HG02852 (cell line): ENCODE measurements around the gene IQGAP2.
"Not testable (repeated sequence)": the region's sequence is repeated elsewhere in the genome, so short reads cannot be mapped to it uniquely, and the experiment has no call there.

Experiments used
- ATAC-seq: cut with Tn5 transposase; IDR thresholded peaks from one replicate; pipeline ENCODE4 v1.9.1; 2021; ENCODE audit warnings: mild to moderate bottlenecking, moderate library complexity; ENCODE audit not compliant: unreplicated experiment

IQGAP2 gene

GRCh38 chr5:76526950-76527583, 124.0 kb downstream of the IQGAP2 start:
- no peak for ATAC-seq

GRCh38 chr5:76527685-76528161, 124.6 kb downstream of the IQGAP2 start:
- no peak for ATAC-seq

DNA sequence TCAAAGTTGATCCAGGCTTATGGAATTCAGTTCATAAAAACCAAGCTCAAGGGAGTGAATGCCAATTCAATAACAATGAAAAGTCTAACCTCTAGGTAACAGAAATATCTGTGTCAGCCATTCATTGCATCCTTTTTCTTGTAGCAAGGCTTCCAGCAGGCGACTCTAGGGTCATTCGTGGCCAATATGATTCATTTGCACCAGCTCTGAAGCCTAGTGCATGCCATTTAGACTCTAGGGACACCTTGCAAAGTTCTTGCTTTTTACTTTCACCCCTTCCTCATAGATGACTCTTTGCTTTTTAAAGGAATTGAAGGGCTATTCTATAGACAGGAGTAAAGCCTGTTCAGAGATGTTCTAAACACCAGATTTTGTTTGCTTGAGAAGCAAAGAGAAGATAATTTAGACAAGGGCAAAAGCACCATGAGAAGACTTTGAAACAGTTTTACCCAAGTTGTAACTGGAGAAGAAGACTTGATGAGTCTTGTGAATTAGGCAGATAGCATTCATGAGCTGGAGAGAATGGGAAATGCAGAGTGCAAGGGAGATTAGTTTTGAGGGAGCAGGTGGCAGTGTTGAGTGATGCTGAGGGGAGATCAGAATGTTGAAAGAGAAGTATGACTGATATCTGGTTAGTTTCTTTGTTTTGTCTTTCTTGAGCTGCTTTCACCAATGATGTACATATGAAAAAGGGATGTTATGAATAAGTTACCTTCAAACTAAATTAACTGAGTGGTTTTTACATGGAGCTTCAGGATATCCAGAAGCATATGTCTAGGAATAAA, 125.7 kb downstream of the IQGAP2 start:
- ATAC-seq: no peak

DNA sequence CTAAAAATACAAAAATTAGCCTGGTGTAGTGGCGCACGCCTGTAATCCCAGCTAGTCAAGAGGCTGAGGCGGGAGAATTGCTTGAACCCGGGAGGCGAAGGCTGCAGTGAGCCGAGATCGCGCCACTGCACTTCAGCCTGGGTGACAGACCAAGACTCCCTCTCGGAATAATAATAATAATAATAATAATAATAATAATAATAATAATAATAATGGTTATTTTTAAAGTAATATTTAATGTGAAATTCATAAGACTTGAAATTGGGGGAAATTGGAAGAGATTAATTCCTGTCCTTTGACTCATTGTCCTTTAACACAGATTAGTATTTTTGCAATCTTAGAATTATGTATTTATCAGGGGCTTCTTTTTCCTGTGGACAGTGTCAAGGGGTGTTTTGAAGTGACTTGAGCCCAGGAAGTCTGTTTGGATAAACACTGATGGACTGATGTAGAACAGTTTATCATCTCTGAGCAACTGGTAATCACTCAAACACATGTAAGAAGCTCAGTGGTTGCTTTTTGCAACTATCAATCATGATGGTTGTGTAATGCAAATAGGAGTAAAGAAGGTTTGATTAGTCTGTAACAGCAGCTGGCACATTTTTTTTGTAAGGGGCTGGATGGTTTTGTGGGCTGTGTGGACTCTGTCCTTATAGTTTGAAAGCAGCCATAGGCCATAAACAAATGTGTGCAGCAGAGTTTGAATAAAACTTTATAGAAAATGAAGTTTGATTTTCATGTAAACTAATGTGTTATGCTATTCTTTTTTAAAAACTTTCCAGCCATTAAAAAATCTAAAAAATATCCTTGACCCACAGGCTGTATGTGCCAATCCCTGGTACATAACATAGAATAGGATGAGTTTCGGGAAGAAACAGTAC, 126.6 kb downstream of the IQGAP2 start:
- no peak for ATAC-seq

GRCh38 chr5:76532052-76532451, 129.0 kb downstream of the IQGAP2 start:
- no peak for ATAC-seq

GRCh38 chr5:76532973-76533372, 129.9 kb downstream of the IQGAP2 start:
- no peak for ATAC-seq

- ATAC-seq: no peak
Observed at GRCh38 chr5:76535577-76535976, 132.5 kb downstream of the IQGAP2 start.

- no peak for ATAC-seq
Observed at GRCh38 chr5:76537073-76537543, 134.0 kb downstream of the IQGAP2 start.

DNA sequence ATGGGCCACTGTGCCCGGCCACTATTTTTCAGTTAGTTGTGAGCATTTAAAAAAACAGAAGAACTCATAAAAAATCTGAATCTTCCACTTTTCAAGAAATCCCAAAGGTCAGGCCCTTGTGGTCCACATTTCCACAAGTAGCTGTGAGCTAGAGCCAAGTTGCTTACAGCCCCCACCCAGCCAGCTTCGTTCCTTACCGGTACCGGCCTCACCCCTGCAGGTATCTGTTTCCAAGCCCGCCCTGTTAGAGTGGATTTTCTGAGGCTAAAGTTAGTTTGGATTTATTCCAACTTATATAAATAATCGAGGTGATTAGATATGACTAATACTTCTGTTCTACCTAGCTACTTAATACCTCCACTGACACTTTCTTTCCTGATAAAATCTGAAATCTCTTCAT, 139.2 kb downstream of the IQGAP2 start:
- no peak for ATAC-seq

DNA sequence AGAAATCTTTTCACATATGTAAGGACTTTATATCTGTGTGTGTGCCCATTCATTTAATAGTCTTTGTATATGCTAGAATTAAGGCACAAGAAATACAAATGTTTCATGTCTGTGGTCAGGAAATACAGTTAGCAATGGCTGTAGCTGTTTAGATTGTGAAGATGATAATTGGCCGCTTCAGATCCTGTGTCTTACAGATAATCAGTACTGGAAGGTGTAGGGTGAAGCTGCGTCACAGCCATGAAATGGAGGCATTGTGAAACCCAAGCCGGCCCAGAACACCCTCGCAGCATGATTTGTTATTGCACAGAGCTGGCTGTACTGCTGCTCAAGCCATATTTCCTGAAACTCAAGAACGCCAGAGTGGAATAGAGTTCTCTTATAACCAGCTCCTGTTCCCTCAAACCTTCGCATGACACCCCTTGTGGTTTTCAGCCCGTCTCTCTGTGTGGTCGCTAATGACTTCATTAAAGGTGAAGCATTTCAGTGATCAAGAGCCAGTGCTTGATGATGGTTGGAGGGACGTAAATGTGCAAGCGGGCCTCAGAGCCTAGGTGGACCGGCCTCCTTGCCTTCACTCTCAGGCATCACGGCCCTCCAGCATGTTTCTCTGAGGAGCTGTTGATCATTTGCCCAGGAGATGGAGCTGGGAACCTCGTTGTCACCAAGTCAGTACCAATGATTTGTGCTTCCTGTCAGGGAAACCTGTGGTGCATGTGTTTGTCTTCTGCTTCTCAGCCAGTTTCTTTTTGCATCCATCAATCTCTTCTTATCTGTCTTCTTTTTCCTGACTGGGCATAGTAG, 140.0 kb downstream of the IQGAP2 start:
- ATAC-seq: no peak

DNA sequence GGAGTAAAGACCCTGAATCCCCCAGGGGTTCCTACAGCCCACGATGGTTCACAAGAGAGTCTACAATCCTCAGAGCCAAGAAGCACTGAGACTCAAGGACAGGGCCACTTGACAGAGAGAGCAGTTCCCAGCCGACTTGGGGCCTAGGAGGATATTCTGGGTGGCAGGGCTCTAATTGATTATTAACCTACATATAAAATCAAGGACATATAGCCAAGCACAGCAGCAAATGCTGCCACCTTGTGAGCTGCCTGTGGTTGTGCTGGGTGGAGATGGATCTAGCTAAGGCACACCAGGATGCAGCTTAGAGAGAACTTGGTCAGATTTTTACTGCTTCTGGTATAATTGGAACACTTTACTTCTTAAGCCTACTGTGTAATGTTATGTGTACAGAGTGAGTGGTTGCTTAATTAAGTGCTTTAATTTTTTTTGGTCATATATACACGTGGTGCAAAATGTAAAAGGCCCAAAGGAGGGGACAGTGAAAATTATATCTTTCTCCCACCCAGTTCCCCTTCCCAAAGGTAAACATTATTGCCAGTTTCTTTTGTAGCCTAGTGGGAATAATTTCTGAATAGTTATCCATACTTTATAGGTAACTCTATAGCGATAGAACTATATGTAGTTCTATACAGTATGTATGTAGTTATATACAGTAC, 141.3 kb downstream of the IQGAP2 start:
- no peak for ATAC-seq

- no peak for ATAC-seq
Observed at GRCh38 chr5:76545184-76545583, 142.1 kb downstream of the IQGAP2 start.

DNA sequence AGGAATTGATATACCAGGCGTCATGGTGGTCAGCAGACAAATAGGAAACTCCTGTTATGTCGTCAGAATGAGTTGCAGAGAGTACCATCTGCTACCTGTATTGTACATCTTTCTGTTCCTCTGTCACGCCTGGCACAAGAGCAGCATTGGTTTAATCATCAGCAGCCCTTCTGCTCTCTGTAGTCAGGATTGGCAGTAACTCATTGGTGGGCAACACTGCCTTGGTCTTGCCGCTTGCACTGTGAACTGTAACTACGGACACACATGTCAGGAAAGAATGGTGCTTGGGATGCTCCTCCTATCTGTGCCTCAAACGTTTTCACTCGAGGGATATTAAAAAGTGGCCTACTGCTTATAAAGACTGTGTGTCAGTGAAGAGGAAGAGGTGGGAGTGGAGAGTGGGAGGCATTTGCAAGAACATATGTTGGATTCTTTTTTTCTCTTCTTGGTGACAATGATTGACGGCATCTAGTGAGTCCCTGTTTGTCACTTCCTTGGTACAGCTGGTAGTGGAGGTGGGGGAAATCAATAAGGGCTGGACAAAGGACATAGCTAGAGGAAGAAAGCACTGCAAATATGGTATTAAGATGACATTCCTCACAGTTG, 143.5 kb downstream of the IQGAP2 start:
- peak; percentile 35 for ATAC-seq

- peak; percentile 64 for ATAC-seq
Observed at GRCh38 chr5:76547242-76547890, 144.3 kb downstream of the IQGAP2 start.

GRCh38 chr5:76547891-76548524, 144.9 kb downstream of the IQGAP2 start:
- ATAC-seq: no peak

DNA sequence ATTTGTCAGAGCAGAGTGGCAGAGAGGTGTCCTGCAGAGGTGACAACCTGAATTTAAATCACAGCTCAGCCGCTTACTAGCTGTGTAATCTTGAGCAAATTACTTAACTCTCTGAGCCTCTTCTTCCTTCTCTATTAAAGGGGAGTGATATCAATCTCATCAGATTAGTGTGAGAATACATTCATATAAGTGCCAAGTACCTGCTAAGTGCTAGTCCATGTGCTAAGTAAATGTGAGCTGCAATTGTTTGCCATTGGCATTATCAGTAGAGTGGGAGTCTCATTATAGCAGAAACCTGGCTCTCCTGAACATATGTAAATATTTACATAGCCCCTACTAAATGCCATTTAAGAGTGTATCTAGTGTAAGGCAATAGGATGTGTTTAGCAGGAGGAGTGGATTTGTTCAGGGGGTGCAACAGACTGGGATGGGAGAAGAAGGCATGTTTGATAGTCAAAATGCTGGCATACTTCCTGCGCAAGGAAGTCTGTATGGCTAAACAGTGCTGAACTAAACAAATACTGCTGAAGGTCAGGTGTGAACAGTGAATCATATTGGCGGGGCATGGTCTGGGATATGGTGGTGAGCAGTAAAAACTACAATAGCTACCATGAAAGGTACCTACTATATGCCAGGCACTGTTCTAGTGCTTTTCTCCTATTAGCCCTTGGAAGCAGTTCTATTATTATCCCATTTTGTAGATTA, 145.6 kb downstream of the IQGAP2 start:
- ATAC-seq: no peak

- not testable (repeated sequence) for ATAC-seq
Observed at GRCh38 chr5:76550881-76551280, 147.8 kb downstream of the IQGAP2 start.

DNA sequence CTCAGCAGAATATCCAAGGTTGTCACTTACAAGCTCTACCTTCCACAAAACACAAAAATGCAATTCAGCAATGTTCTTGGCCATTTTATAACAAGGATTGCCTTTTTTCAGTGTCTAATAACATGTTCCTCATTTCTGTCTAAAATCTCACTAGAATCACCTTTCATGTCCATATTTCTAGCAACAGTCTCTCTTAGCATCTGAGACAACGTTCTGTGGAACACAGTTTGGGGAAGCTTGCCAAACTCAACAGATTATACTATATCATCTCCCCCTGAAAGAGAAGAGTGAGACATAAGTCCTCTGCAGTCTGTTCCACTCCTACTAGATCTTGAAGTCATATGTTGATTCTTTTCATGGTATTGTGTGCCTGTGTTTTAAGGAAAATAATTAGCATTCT, 149.5 kb downstream of the IQGAP2 start:
- ATAC-seq: no peak
